HG03280 (cell line): ENCODE results near the gene PLCH2.
"Not testable (repeated sequence)": the region's sequence is repeated elsewhere in the genome, so short reads cannot be mapped to it uniquely, and the experiment has no call there.

Experiments used
- ATAC-seq: cut with Tn5 transposase; IDR thresholded peaks from one replicate; pipeline ENCODE4 v1.9.1; 2021; ENCODE audit warnings: mild to moderate bottlenecking, moderate library complexity; ENCODE audit not compliant: unreplicated experiment

Gene PLCH2

GRCh38 chr1:2540816-2541492, 64.9 kb downstream of the PLCH2 start:
- no peak for ATAC-seq

GRCh38 chr1:2541619-2542245, 65.6 kb downstream of the PLCH2 start:
- ATAC-seq: no peak

- ATAC-seq: no peak
Observed at GRCh38 chr1:2542246-2542915, 66.3 kb downstream of the PLCH2 start.

- no peak for ATAC-seq
Observed at GRCh38 chr1:2543543-2544092, 67.5 kb downstream of the PLCH2 start.

GRCh38 chr1:2544093-2544874, 68.2 kb downstream of the PLCH2 start:
- ATAC-seq: no peak

GRCh38 chr1:2544875-2545640, 69.0 kb downstream of the PLCH2 start:
- no peak for ATAC-seq

- ATAC-seq: peak; percentile 40
Observed at GRCh38 chr1:2545754-2546514, 69.8 kb downstream of the PLCH2 start.

GRCh38 chr1:2546515-2547209, 70.6 kb downstream of the PLCH2 start:
- ATAC-seq: peak; percentile 35

GRCh38 chr1:2547210-2548067, 71.3 kb downstream of the PLCH2 start:
- no peak for ATAC-seq

GRCh38 chr1:2548068-2548589, 72.0 kb downstream of the PLCH2 start:
- peak; percentile 19 for ATAC-seq

GRCh38 chr1:2549367-2550029, 73.4 kb downstream of the PLCH2 start:
- not testable (repeated sequence) for ATAC-seq

- not testable (repeated sequence) for ATAC-seq
Observed at GRCh38 chr1:2550309-2550861, 74.3 kb downstream of the PLCH2 start.

GRCh38 chr1:2551544-2551943, 75.5 kb downstream of the PLCH2 start:
- ATAC-seq: not testable (repeated sequence)

- ATAC-seq: no peak
Observed at GRCh38 chr1:2552189-2552588, 76.1 kb downstream of the PLCH2 start.

GRCh38 chr1:2553076-2553475, 77.0 kb downstream of the PLCH2 start:
- ATAC-seq: not testable (repeated sequence)

GRCh38 chr1:2553871-2554620, 78.0 kb downstream of the PLCH2 start:
- ATAC-seq: no peak
